Neural progenitor cell (in vitro differentiated cells): ENCODE results near the gene HOXC12. TPM values are rescaled to one million over a fixed set of nuclear protein-coding genes. Genes with fewer than 3 reads are reported as not detected.
A peak's percentile ranks its signal among the peaks of the same experiment; 100 is the strongest.

Experiments
- DNase-seq: peaks from one replicate; pipeline ENCODE4 v3.0.0-alpha.2; 2016; ENCODE audit warnings: low spot score
- H2AFZ ChIP-seq: fragments of 200-600 bp; sonication (generic); replicated peaks from 2 replicates; pipeline ENCODE4 v1.6.1; 2016; ENCODE audit warnings: antibody characterized with exemption
- H3F3A ChIP-seq: fragments of 200-600 bp; sonication (generic); 2 replicates; pipeline ENCODE4 v1.6.1; 2016; ENCODE audit warnings: antibody characterized with exemption, low read depth
- H3K27ac ChIP-seq: fragments of 200-600 bp; sonication (generic); 2 replicates; pipeline ENCODE4 v1.5.1; 2016; ENCODE audit warnings: mild to moderate bottlenecking
- H3K27me3 ChIP-seq: fragments of 200-600 bp; sonication (generic); 2 replicates; pipeline ENCODE4 v1.6.1; 2016; ENCODE audit warnings: mild to moderate bottlenecking, moderate library complexity
- H3K36me3 ChIP-seq: fragments of 200-600 bp; sonication (generic); 2 replicates; pipeline ENCODE4 v1.5.1; 2016
- H3K4me1 ChIP-seq: fragments of 200-600 bp; sonication (generic); 2 replicates; pipeline ENCODE4 v1.6.1; 2016; ENCODE audit warnings: mixed run types
- H3K4me2 ChIP-seq: fragments of 200-600 bp; sonication (generic); 2 replicates; pipeline ENCODE4 v1.6.1; 2016
- H3K4me3 ChIP-seq: fragments of 200-600 bp; sonication (generic); 2 replicates; pipeline ENCODE4 v1.5.1; 2016
- H3K79me2 ChIP-seq: fragments of 200-600 bp; sonication (generic); 2 replicates; pipeline ENCODE4 v1.6.1; 2016; ENCODE audit warnings: low read depth
- H3K9ac ChIP-seq: fragments of 200-600 bp; sonication (generic); 2 replicates; pipeline ENCODE4 v1.6.1; 2016
- H3K9me3 ChIP-seq: fragments of 200-600 bp; sonication (generic); 2 replicates; pipeline ENCODE4 v1.5.1; 2016; ENCODE audit warnings: low read depth
- H4K20me1 ChIP-seq: fragments of 200-600 bp; sonication (generic); 2 replicates; pipeline ENCODE4 v1.6.1; 2016; ENCODE audit warnings: low read depth
- H3K27ac Mint-ChIP-seq: 3 replicates; pipeline ENCODE4 v1.8.0; 2021; ENCODE audit warnings: mixed read lengths
- H3K27me3 Mint-ChIP-seq: 2 replicates; pipeline ENCODE4 v1.8.0; 2022; ENCODE audit warnings: low read depth, mild to moderate bottlenecking, inconsistent platforms, moderate library complexity, mixed read lengths; ENCODE audit not compliant: insufficient read depth
- H3K36me3 Mint-ChIP-seq: 3 replicates; pipeline ENCODE4 v1.8.0; 2021; ENCODE audit warnings: mixed read lengths
- H3K4me1 Mint-ChIP-seq: 3 replicates; pipeline ENCODE4 v1.8.0; 2021; ENCODE audit warnings: mixed read lengths
- H3K4me3 Mint-ChIP-seq: 3 replicates; pipeline ENCODE4 v1.8.0; 2021; ENCODE audit warnings: mild to moderate bottlenecking, moderate library complexity, mixed read lengths
- H3K9me3 Mint-ChIP-seq: 3 replicates; pipeline ENCODE4 v1.8.0; 2020; ENCODE audit warnings: mixed read lengths
- CTCF ChIP-seq: fragments of 200-600 bp; sonication (generic); IDR thresholded peaks from 2 replicates; pipeline ENCODE4 v1.5.1; 2017; ENCODE audit warnings: antibody characterized with exemption, mild to moderate bottlenecking
- EZH2 ChIP-seq: fragments of 200-600 bp; sonication (generic); IDR thresholded peaks from 2 replicates; pipeline ENCODE4 v1.6.1; 2017; ENCODE audit warnings: antibody characterized with exemption, mild to moderate bottlenecking, moderate library complexity
- EZH2phosphoT487 ChIP-seq: fragments of 200-600 bp; sonication (generic); IDR thresholded peaks from 2 replicates; pipeline ENCODE4 v1.6.1; 2017; ENCODE audit warnings: antibody characterized with exemption
- total RNA-seq: library from RNA; depleted of rRNA; stranded (reverse); fragments of >200 nt; gene quantifications from 2 replicates; pipeline ENCODE4 v1.2.3, GENCODE V29; 2015; ENCODE audit warnings: low replicate concordance

Gene HOXC12
- total RNA-seq, 1 donor from 2014 or later = not detected

DNA sequence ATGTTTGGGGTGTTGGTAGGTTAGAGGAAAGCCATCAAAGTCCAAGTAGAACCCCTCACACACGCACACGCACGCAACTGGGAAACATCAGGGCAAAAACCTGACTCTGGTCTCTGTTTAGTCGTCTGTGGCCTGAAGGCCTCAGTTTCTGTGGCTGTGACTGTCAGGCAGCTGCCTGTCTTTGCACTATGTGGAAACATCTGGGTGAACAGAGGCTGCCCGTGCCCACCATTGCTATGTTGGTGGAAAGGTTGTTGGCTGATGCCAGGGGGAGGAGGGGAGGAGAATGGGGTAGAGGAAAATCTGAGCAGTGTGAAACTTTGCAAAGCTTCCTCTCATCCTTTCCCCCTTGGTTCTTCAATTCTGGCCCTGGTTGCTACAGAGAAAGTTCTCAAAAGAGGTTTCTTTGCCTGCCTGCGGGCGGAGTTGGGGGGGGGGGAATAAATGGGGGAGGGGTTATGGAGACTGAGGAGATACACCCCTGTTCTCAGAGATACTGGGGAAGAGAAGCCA lies 37.7 kb downstream of the HOXC12 start:
- Histone ChIP-seq H3K36me3 (no peaks in the 10 kb centered on the region), H3K27me3 (peaks cover 100% of the 10 kb centered on the region), H3K4me2 (no peak overlapping the region), H3K9me3 (no peaks in the 10 kb centered on the region), H3K9ac (no peak overlapping the region), H4K20me1 (peaks cover 89% of the 10 kb centered on the region), H3K4me3 (no peak overlapping the region), H3K27ac (no peak overlapping the region), H3K4me1 (no peaks in the 10 kb centered on the region), H2AFZ (no peak overlapping the region), H3K79me2 (no peaks in the 10 kb centered on the region), H3F3A (no peaks in the 10 kb centered on the region)
- Mint-ChIP-seq H3K9me3 (peaks cover 6% of the 10 kb centered on the region), H3K27ac (no peak overlapping the region), H3K27me3 (peaks cover 98% of the 10 kb centered on the region), H3K4me3 (no peak overlapping the region), H3K36me3 (no peaks in the 10 kb centered on the region), H3K4me1 (peaks cover 2% of the 10 kb centered on the region)
- no peak for DNase-seq
- TF ChIP-seq CTCF (no peak), EZH2phosphoT487 (no peak), EZH2 (no peak)

- no peak overlapping the region for H3K4me2 ChIP-seq
- no peak overlapping the region for H3K4me3 Mint-ChIP-seq
Observed at GRCh38 chr12:53993162-53994008, 38.7 kb downstream of the HOXC12 start.

GRCh38 chr12:53994009-53994263 lies 39.2 kb downstream of the HOXC12 start:
- Mint-ChIP-seq H3K4me1 (peaks cover 2% of the 10 kb centered on the region), H3K36me3 (no peaks in the 10 kb centered on the region), H3K9me3 (peaks cover 8% of the 10 kb centered on the region), H3K4me3 (no peak overlapping the region), H3K27me3 (peaks cover 98% of the 10 kb centered on the region), H3K27ac (no peak overlapping the region)
- DNase-seq = no peak
- Histone ChIP-seq H3F3A (no peaks in the 10 kb centered on the region), H3K27ac (no peak overlapping the region), H3K4me2 (no peak overlapping the region), H3K9me3 (no peaks in the 10 kb centered on the region), H4K20me1 (peaks cover 93% of the 10 kb centered on the region), H3K4me3 (no peak overlapping the region), H3K4me1 (no peaks in the 10 kb centered on the region), H2AFZ (no peak overlapping the region), H3K79me2 (no peaks in the 10 kb centered on the region), H3K9ac (no peak overlapping the region), H3K27me3 (peaks cover 100% of the 10 kb centered on the region), H3K36me3 (no peaks in the 10 kb centered on the region)
- TF ChIP-seq EZH2 = peak; percentile 88
- TF ChIP-seq CTCF = no peak
- TF ChIP-seq EZH2phosphoT487 = peak; percentile 72

More at GRCh38 chr12:53993162-53994008, 38.7 kb downstream of the HOXC12 start:
- DNase-seq = no peak
- Histone ChIP-seq H4K20me1 (peaks cover 89% of the 10 kb centered on the region), H3K79me2 (no peaks in the 10 kb centered on the region), H3K27me3 (peaks cover 100% of the 10 kb centered on the region), H3F3A (no peaks in the 10 kb centered on the region), H3K4me3 (no peak overlapping the region), H3K36me3 (no peaks in the 10 kb centered on the region), H3K27ac (no peak overlapping the region), H2AFZ (no peak overlapping the region), H3K9me3 (no peaks in the 10 kb centered on the region), H3K4me1 (no peaks in the 10 kb centered on the region), H3K9ac (no peak overlapping the region)
- H3K9me3 Mint-ChIP-seq = peaks cover 6% of the 10 kb centered on the region
- peaks cover 2% of the 10 kb centered on the region for H3K4me1 Mint-ChIP-seq
- no peak overlapping the region for H3K27ac Mint-ChIP-seq
- H3K27me3 Mint-ChIP-seq = peaks cover 98% of the 10 kb centered on the region
- peak; percentile 90 for TF ChIP-seq EZH2
- TF ChIP-seq EZH2phosphoT487 = peak; percentile 58
- no peak for TF ChIP-seq CTCF
- H3K36me3 Mint-ChIP-seq = no peaks in the 10 kb centered on the region
